GM18505 (cell line): Measurements from ENCODE around the gene PLA2G3.

Source experiments
- ATAC-seq: cut with Tn5 transposase; IDR thresholded peaks from one replicate; pipeline ENCODE4 v1.9.1; 2021; ENCODE audit not compliant: unreplicated experiment
- POLR2A ChIP-seq: IDR thresholded peaks from 4 replicates; pipeline ENCODE4 v1.6.1; 2011; ENCODE audit warnings: borderline replicate concordance; ENCODE audit not compliant: insufficient read depth, insufficient read length; ENCODE audit errors: extremely low read depth

Gene PLA2G3

DNA sequence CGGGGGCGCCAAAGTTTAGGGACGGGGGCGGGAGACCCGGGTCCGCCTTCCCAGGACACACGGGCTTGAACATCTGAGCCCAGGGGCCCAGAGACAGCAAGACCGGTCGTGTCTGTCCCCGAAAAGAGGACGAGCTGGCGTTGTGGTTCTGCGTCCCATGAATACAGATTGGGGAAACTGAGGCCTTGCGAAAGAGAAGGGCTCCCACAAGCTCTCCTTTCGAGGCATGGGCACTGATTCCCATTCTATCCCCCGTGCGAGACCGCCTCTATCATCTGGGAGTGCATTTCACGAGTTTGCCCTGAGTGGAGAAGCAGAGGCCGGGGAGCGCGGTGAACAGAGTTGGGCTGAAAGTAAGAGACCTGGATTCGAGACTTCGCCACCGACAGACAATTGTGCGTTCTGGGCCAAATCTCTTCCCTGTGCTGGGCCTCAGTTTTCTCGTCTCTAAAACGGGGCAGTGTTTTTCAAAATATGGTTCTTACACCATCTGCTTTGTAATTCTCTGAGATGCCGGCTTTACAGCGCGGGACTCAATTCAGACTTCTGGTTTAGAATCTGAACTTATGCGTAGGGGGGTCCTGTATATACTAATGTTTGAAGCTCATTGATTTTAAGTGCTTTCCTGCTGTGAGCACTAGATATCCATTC lies 20.1 kb upstream of the PLA2G3 start:
- no peak for TF ChIP-seq POLR2A
- ATAC-seq, result no peak

DNA sequence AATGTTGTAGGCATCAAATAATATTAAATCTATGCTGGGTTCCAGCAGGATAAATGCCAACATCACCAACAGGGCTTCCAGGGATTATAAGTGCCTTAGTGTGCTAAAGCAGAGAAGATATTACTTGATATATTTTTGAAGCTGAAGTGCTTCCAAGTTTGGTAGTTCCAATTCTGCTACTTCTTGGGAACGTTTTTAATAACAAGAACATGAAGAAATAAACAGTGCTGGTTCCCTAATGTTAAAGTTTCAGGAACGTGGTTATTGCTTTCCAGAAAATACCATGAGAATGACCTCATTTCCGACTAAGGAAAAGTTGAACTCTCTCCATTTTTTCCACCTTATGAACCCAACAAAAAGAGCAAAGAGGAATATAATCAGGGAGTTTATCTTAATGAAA lies 15.1 kb upstream of the PLA2G3 start:
- ATAC-seq, result no peak
- no peak for TF ChIP-seq POLR2A

DNA sequence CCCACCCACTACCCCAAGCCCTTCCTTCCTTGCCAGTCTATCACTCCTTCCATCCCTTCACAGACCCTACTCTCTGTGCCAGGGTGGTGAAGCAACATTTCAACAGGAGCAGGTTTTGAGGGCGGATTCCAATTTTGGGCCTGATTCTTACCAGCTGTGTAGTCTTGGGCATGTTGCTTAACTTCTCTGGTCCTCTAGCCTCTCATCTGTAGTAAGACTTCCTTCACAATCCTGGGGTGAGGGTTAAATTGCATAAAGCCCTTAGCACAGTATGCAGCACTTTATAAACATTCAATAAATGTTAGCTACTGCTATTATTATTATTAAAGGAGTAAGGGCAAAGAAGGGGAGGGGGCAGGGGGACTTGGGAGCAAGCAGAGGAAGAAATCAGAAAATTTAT lies 14.7 kb upstream of the PLA2G3 start:
- no peak for ATAC-seq
- no peak for TF ChIP-seq POLR2A

DNA sequence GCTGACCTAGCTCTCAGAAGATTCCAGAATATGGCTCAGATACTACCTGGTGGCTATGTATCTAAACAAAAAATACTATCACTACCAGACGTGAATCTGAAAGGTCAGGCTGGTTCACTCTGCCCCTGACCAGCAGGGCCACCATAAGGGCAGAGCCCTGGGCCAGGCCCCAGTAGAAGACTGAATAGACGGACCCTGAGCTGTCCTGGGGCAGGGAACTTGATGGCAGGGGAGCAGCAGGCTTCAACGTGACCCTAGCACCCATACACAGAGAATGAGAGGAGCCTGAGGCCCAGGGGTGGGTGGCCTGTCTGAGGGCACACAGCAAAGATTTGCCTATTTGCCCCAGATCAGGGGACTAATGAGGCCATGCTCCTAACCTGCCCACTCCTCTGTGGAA lies 13.0 kb upstream of the PLA2G3 start:
- ATAC-seq, result no peak
- no peak for TF ChIP-seq POLR2A

DNA sequence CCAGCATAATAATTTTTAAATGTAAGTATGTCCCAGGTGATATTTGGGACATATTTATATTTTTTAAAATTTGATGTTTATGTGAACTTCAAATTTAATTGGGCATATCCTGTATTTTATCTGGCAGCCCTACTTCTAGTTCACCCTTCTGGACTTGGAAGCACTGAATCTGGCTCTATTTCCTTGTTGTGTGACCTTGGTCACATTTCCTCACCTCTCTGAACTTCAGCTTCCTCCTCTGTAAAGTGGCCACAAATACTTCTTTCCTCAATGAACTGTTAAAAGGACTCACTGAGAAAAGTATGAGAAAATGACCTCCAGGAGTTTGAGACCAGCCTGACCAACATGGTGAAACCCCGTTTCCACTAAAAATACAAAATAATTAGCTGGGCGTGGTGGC lies 11.6 kb upstream of the PLA2G3 start:
- TF ChIP-seq POLR2A, result no peak
- ATAC-seq, result no peak

DNA sequence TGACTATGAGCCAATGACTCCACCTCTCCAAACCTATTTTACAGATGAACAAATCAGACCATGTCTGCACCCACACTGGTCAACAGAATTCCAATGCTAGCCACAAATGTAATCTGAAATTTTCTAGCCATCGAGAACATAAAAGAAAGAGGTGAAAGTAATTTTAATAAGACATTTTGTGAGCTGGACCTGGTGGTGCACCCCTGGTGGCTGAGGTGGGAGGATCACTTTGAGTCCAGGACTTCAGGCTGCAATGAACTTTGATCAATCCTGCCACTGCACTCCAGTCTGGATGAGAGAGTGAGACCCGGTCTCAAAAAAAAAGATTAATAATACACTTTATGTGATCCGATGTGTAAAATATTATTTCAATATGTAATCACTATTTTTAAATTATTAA lies 10.3 kb upstream of the PLA2G3 start:
- no peak for ATAC-seq
- TF ChIP-seq POLR2A, result no peak

DNA sequence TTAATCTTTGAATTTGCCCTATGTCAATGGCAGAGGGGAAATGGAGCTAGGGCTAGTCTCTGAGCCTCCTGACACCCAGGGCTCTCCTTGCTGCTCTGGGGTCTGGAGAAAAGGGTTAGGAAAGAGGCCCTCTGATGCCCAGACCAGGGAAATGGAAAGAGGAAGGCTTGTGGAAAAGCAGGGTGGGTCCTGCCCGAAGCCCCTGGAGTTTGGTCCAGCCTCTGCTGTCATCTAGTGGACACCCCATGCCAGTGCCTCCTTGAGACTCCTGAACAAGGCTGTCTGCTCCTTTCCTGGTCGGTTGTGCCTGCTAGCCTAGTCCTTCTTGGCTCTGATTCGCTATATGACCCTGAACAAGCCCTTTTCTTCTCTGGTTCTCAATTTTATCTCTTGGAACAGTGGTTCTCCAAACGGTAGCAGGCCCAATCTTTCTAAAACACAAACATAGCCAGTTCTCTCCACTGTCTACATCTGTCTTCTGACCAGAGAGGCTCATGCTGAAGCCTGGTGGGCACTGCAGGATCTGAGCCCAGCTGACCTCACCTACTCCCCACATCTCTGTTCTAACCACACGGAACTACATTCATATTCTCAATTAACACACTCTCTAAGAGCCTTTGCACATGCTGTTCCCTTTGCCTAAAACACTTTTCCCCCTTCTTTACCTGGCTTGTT lies 8.8 kb upstream of the PLA2G3 start:
- ATAC-seq, result no peak
- no peak for TF ChIP-seq POLR2A

DNA sequence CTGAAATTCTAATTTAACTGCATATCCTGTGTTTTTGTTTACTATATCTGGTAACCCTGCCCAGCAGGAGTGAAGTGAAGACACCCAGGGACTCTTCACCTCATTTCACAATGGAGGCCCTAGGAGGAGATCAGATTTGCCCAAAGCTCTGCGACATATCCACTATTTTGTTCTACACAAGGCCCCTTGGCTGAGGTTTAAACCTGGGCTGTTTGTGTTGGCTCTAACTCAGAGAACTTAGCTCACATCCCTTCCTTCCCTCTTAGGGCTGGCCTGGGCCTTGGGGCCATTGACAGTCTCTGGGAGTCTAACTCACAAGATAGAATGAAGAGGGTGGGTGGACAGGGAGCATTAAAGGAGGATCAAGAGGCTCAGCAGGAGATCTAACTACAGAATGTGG lies 8.2 kb upstream of the PLA2G3 start:
- no peak for ATAC-seq
- no peak for TF ChIP-seq POLR2A

DNA sequence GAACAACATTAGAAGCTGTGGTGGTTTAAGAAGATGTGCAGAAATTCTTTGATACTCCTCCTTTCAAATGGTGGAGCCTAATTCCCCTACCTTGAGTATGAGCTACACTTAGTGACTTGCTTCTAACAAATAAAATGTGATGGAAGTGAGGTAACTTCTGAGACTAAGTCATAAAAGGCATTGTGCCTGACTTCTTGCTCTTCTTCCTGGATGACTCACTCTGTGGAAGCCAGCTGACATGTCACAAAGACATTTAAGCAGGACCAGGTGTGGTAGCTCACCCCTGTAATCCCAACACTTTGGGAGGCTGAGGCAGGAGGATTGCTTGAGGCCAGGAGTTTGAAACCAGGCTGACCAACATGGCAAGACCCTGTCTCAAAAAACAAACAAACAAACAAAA lies 3.9 kb upstream of the PLA2G3 start:
- no peak for ATAC-seq
- no peak for TF ChIP-seq POLR2A

DNA sequence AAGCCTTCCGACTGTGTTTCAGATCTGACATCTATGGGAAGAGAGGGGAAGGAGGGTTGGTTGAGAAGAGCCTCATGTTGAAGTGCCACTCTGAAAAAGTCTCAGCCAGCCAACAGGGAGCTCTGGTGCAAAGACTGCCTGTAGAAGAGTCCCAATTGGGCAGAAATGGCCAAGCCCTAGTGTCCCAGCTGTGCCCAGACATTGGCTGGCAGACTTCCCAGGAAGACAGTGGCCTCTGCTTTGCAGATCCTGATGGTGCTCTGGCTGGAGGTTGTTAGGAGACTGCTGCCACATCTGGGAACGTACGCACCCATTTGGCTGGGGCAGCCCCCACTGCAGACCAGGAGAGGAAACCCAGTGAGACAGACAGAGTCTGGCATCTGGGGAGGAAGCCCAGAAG lies 3.2 kb upstream of the PLA2G3 start:
- no peak for TF ChIP-seq POLR2A
- ATAC-seq, result no peak

DNA sequence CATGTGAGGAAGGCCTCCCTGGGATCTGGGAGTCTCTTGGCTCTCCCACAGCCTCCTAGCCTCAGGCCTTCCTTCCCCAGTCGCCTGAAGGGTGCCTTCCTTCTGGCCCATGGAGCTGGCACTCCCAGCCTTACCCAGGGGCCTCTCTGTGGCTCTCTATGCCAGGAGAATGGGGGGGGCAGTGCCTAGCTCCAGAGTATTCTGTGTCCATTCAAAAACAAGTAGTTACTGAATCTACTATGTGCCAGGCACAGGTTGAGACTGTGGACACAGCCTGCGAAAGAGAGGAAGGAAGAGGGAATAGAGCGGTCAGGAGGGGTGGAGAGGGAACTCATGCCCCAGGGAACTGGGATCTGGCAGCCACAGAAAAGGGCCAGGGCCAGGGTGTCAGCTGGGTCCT lies 2.7 kb upstream of the PLA2G3 start:
- TF ChIP-seq POLR2A, result no peak
- ATAC-seq, result no peak

DNA sequence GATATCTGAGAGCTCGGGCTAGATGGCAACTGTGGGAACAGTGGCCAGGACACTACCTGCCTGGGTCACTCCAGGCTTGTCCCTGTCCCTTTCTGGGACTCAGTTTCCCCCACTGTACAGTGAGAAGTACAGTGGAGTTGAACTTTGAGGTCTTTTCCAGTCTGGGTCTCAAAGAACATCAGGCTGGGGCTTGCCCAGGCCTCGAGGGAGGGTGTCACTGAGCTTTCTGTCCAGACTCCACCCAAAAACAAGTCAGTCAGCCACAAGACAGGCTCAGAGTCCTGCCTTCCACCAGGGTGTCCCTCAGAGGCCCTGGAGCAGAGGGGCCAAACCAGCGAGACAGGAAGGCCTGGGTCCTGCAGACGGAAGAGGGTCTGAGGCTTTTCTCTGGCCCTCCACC lies 2.0 kb upstream of the PLA2G3 start:
- ATAC-seq, result no peak
- no peak for TF ChIP-seq POLR2A

DNA sequence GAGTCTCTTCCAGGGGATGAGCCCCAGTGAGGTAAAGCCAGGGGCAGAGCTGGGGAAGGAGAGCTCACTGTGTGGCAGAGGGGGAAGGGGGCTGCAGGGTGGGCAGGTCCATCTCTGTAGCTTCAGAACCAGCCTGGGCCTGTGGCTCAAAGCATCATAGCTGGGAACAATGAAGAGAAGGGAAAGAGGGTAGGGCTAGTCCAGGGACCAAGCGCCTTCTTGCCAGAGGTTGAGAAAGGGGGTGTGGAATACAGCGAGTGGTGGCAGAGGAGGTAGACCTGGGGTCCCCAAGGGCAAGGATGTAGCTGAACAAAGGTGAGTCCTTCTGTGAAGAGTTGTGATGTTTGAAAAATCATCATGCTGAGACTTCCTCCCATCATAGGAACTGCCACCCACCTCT lies 1.2 kb upstream of the PLA2G3 start:
- no peak for TF ChIP-seq POLR2A
- no peak for ATAC-seq

DNA sequence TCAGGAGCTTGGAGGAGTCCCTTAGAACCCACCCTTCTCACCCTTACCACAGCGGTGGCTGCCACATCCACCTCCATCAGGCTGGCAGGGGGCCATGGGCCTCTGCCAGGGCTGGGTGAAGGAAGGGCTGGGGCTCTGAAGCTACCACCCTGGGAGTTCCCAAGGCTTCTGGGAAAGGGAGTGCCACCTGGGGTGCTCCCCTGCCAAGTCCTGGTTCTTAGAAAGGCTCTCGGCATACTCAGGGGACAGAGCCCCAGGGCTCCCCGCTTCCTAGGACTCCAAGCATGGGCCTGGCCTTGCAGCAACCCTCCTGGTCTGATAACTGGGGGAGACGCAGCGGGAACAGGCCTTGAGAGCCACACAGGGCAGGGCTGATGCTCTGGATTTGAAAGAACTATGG lies 438 bp upstream of the PLA2G3 start:
- TF ChIP-seq POLR2A, result no peak
- no peak for ATAC-seq
